IgD-negative memory B cell (primary cell): ENCODE data around the gene KIF26A. TPM values are rescaled to one million over a fixed set of nuclear protein-coding genes. Genes with fewer than 3 reads are reported as not detected.

Source experiments
- H3K27ac Mint-ChIP-seq, 3 donors: one replicate each; pipeline ENCODE4 v1.8.0; 2020 to 2022; ENCODE audit warnings: mild to moderate bottlenecking in 3 of 3, mixed read lengths in 3 of 3, moderate library complexity in 1 of 3
- H3K27me3 Mint-ChIP-seq: one replicate; pipeline ENCODE4 v1.8.0; 2021; ENCODE audit warnings: mixed read lengths
- H3K36me3 Mint-ChIP-seq: one replicate; pipeline ENCODE4 v1.8.0; 2020; ENCODE audit warnings: mild to moderate bottlenecking, mixed read lengths
- H3K4me1 Mint-ChIP-seq, 3 donors: one replicate each; pipeline ENCODE4 v1.8.0; 2020 to 2022; ENCODE audit warnings: mixed read lengths in 3 of 3, mild to moderate bottlenecking in 1 of 3
- H3K4me3 Mint-ChIP-seq, 4 donors: one replicate each; pipeline ENCODE4 v1.8.0; 2020 to 2022; ENCODE audit warnings: mild to moderate bottlenecking in 4 of 4, mixed read lengths in 4 of 4, moderate library complexity in 3 of 4
- H3K9me3 Mint-ChIP-seq, 3 donors: one replicate each; pipeline ENCODE4 v1.8.0; 2020 to 2021; ENCODE audit warnings: mixed read lengths in 3 of 3, mild to moderate bottlenecking in 1 of 3
- polyA plus RNA-seq: library from polyadenylated mRNA; unstranded; fragments of 300-500 nt; fragmentation: Illumina TruSeq; gene quantifications from one replicate; pipeline ENCODE4 v1.2.3, GENCODE V29; 2021

KIF26A gene
- polyA plus RNA-seq, 1 donor from 2014 or later = not detected

GRCh38 chr14:104107101-104107581 lies 31.2 kb upstream of the KIF26A start:
- Mint-ChIP-seq H3K27ac (no peak overlapping the region), H3K9me3 (no peaks in the 10 kb centered on the region), H3K27me3 (peaks cover 3% of the 10 kb centered on the region), H3K4me3 (no peak overlapping the region), H3K4me1 (no peaks in the 10 kb centered on the region), H3K36me3 (no peaks in the 10 kb centered on the region)

- no peak overlapping the region for H3K27ac Mint-ChIP-seq
- no peaks in the 10 kb centered on the region for H3K4me1 Mint-ChIP-seq
Observed at GRCh38 chr14:104107611-104108569, 30.5 kb upstream of the KIF26A start.

GRCh38 chr14:104108570-104109541 lies 29.5 kb upstream of the KIF26A start:
- Mint-ChIP-seq H3K36me3 (no peaks in the 10 kb centered on the region), H3K4me3 (no peak overlapping the region), H3K27ac (no peak overlapping the region), H3K4me1 (no peaks in the 10 kb centered on the region), H3K9me3 (no peaks in the 10 kb centered on the region), H3K27me3 (peaks cover 3% of the 10 kb centered on the region)

More at GRCh38 chr14:104107611-104108569, 30.5 kb upstream of the KIF26A start:
- Mint-ChIP-seq H3K36me3 (no peaks in the 10 kb centered on the region), H3K4me3 (no peak overlapping the region), H3K27me3 (peaks cover 3% of the 10 kb centered on the region), H3K9me3 (no peaks in the 10 kb centered on the region)

GRCh38 chr14:104109731-104110361 lies 28.5 kb upstream of the KIF26A start:
- no peak overlapping the region for H3K27ac Mint-ChIP-seq
- peaks cover 4% of the 10 kb centered on the region for H3K27me3 Mint-ChIP-seq
- no peaks in the 10 kb centered on the region for H3K36me3 Mint-ChIP-seq
- no peak overlapping the region for H3K4me3 Mint-ChIP-seq
- H3K4me1 Mint-ChIP-seq = no peaks in the 10 kb centered on the region
- no peaks in the 10 kb centered on the region for H3K9me3 Mint-ChIP-seq

- no peaks in the 10 kb centered on the region for H3K4me1 Mint-ChIP-seq
- no peak overlapping the region for H3K4me3 Mint-ChIP-seq
- H3K9me3 Mint-ChIP-seq = no peaks in the 10 kb centered on the region
- peak overlapping the region in 1 of 3 donors; percentile 63 for H3K27ac Mint-ChIP-seq
- H3K27me3 Mint-ChIP-seq = peaks cover 10% of the 10 kb centered on the region
- no peaks in the 10 kb centered on the region for H3K36me3 Mint-ChIP-seq
Observed at GRCh38 chr14:104110491-104111209, 27.7 kb upstream of the KIF26A start.

GRCh38 chr14:104111301-104112112 lies 26.9 kb upstream of the KIF26A start:
- no peaks in the 10 kb centered on the region for H3K4me1 Mint-ChIP-seq
- H3K9me3 Mint-ChIP-seq = no peaks in the 10 kb centered on the region
- peak overlapping the region in 1 of 4 donors; percentile 72 for H3K4me3 Mint-ChIP-seq
- no peak overlapping the region for H3K27ac Mint-ChIP-seq
- H3K36me3 Mint-ChIP-seq = no peaks in the 10 kb centered on the region
- H3K27me3 Mint-ChIP-seq = peaks cover 11% of the 10 kb centered on the region

GRCh38 chr14:104112113-104112505 lies 26.3 kb upstream of the KIF26A start:
- Mint-ChIP-seq H3K36me3 (no peaks in the 10 kb centered on the region), H3K4me3 (peak overlapping the region in 1 of 4 donors; percentile 72), H3K9me3 (no peaks in the 10 kb centered on the region), H3K27me3 (peaks cover 11% of the 10 kb centered on the region), H3K4me1 (no peaks in the 10 kb centered on the region), H3K27ac (no peak overlapping the region)

GRCh38 chr14:104112609-104113571 lies 25.5 kb upstream of the KIF26A start:
- Mint-ChIP-seq H3K9me3 (no peaks in the 10 kb centered on the region), H3K4me3 (no peak overlapping the region), H3K27me3 (peaks cover 12% of the 10 kb centered on the region), H3K36me3 (no peaks in the 10 kb centered on the region), H3K4me1 (no peaks in the 10 kb centered on the region), H3K27ac (no peak overlapping the region)

GRCh38 chr14:104113631-104114420 lies 24.6 kb upstream of the KIF26A start:
- Mint-ChIP-seq H3K4me3 (no peak overlapping the region), H3K36me3 (no peaks in the 10 kb centered on the region), H3K27ac (no peak overlapping the region), H3K4me1 (no peaks in the 10 kb centered on the region), H3K27me3 (peaks cover 19% of the 10 kb centered on the region), H3K9me3 (no peaks in the 10 kb centered on the region)

- Mint-ChIP-seq H3K27me3 (peaks cover 23% of the 10 kb centered on the region), H3K4me3 (no peak overlapping the region), H3K9me3 (no peaks in the 10 kb centered on the region), H3K4me1 (no peaks in the 10 kb centered on the region), H3K27ac (no peak overlapping the region), H3K36me3 (no peaks in the 10 kb centered on the region)
Observed at GRCh38 chr14:104114421-104115130, 23.8 kb upstream of the KIF26A start.

GRCh38 chr14:104115131-104115600 lies 23.2 kb upstream of the KIF26A start:
- Mint-ChIP-seq H3K27ac (no peak overlapping the region), H3K36me3 (no peaks in the 10 kb centered on the region), H3K4me1 (no peaks in the 10 kb centered on the region), H3K9me3 (no peaks in the 10 kb centered on the region), H3K4me3 (peak overlapping the region in 3 of 4 donors; percentile 38 to 68 (median 51)), H3K27me3 (peaks cover 27% of the 10 kb centered on the region)
